ENCODE data around the gene MRPL53. TPM values are rescaled to one million over a fixed set of nuclear protein-coding genes. Genes with fewer than 3 reads are reported as not detected.

The MRPL53 gene
- total and polyA plus RNA-seq, 2 of the 13 experiments (the other 11 are each of a cell fraction or from before 2014, with no cell fraction given) = 34.3 to 51.9 TPM

DNA sequence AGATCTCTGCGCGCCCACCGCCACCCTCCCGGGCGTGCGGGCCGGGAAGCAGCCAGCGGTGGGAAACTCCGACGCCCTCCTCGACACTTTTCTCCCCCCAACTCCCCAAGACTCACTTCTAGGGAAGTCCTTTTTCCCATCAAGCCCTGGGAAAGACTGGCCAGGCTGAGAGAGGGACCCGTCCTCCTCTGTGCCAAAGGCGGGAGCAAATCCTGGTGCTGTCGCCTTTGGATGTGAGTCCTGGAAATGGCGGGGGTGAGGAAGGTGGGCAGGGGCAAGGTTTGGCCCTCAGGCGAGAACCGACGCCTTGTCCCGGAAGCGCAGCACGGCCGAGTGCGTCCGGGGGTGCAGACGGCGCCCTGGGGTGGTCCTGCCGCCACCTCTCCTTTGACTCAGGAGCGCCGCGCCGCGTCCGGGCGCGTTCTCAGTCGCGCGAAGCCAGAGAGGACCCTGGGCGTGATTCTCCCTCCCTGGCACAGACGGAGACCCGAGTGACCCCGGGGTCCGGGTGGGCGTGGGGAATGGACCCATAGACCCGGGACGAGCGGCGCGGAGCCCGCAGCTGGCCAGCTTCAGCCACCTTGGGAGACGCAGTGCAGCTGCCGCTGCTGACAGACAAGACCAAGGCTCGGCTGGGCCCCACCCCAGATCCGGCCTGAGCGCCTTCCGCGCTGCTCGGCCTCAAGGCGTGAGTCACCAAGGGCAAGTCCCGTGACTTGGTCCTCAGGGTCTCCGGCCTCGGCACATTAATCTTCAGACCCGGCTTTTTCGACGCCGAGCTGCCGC lies 30.4 kb upstream of the MRPL53 start (continued):
- TF ChIP-seq, protein P1, sequence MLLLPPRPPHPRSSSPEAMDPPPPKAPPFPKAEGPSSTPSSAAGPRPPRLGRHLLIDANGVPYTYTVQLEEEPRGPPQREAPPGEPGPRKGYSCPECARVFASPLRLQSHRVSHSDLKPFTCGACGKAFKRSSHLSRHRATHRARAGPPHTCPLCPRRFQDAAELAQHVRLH (CRISPR knock-in tag; IDR thresholded peaks at IDR 0.05; ENCODE audit: borderline replicate concordance, low read depth) = peak; percentile 59
- TF ChIP-seq, protein P2, sequence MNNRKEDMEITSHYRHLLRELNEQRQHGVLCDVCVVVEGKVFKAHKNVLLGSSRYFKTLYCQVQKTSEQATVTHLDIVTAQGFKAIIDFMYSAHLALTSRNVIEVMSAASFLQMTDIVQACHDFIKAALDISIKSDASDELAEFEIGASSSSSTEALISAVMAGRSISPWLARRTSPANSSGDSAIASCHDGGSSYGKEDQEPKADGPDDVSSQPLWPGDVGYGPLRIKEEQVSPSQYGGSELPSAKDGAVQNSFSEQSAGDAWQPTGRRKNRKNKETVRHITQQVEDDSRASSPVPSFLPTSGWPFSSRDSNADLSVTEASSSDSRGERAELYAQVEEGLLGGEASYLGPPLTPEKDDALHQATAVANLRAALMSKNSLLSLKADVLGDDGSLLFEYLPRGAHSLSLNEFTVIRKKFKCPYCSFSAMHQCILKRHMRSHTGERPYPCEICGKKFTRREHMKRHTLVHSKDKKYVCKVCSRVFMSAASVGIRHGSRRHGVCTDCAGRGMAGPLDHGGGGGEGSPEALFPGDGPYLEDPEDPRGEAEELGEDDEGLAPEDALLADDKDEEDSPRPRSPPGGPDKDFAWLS (CRISPR knock-in tag; IDR thresholded peaks at IDR 0.05; ENCODE audit: borderline replicate concordance) = no peak; the same call in 1 of the 2 replicates
- TF ChIP-seq, protein P3, sequence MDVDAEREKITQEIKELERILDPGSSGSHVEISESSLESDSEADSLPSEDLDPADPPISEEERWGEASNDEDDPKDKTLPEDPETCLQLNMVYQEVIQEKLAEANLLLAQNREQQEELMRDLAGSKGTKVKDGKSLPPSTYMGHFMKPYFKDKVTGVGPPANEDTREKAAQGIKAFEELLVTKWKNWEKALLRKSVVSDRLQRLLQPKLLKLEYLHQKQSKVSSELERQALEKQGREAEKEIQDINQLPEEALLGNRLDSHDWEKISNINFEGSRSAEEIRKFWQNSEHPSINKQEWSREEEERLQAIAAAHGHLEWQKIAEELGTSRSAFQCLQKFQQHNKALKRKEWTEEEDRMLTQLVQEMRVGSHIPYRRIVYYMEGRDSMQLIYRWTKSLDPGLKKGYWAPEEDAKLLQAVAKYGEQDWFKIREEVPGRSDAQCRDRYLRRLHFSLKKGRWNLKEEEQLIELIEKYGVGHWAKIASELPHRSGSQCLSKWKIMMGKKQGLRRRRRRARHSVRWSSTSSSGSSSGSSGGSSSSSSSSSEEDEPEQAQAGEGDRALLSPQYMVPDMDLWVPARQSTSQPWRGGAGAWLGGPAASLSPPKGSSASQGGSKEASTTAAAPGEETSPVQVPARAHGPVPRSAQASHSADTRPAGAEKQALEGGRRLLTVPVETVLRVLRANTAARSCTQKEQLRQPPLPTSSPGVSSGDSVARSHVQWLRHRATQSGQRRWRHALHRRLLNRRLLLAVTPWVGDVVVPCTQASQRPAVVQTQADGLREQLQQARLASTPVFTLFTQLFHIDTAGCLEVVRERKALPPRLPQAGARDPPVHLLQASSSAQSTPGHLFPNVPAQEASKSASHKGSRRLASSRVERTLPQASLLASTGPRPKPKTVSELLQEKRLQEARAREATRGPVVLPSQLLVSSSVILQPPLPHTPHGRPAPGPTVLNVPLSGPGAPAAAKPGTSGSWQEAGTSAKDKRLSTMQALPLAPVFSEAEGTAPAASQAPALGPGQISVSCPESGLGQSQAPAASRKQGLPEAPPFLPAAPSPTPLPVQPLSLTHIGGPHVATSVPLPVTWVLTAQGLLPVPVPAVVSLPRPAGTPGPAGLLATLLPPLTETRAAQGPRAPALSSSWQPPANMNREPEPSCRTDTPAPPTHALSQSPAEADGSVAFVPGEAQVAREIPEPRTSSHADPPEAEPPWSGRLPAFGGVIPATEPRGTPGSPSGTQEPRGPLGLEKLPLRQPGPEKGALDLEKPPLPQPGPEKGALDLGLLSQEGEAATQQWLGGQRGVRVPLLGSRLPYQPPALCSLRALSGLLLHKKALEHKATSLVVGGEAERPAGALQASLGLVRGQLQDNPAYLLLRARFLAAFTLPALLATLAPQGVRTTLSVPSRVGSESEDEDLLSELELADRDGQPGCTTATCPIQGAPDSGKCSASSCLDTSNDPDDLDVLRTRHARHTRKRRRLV (CRISPR knock-in tag; IDR thresholded peaks at IDR 0.05) = no peak
- peak; percentile 84 for TF ChIP-seq YEATS4 (CRISPR knock-in tag; IDR thresholded peaks at IDR 0.05; ENCODE audit: borderline replicate concordance)
- TF ChIP-seq U2AF1 (optimal IDR thresholded peaks at IDR 0.05; ENCODE audit: low read depth, low read length) = peak; percentile 99
- peak; percentile 22; the same call in 1 of the 2 replicates for TF ChIP-seq ZBTB20 (CRISPR knock-in tag; IDR thresholded peaks at IDR 0.05; ENCODE audit: borderline replicate concordance, low read depth)
- TF ChIP-seq PCBP1 (IDR thresholded peaks at IDR 0.05; ENCODE audit: borderline replicate concordance, low read depth, low read length) = no peak
- 0 out of 2 replicates have a peak, but pooled peaks have one; percentile 39 for TF ChIP-seq ZNF331 (CRISPR knock-in tag; IDR thresholded peaks at IDR 0.05)
- TF ChIP-seq, protein P4, sequence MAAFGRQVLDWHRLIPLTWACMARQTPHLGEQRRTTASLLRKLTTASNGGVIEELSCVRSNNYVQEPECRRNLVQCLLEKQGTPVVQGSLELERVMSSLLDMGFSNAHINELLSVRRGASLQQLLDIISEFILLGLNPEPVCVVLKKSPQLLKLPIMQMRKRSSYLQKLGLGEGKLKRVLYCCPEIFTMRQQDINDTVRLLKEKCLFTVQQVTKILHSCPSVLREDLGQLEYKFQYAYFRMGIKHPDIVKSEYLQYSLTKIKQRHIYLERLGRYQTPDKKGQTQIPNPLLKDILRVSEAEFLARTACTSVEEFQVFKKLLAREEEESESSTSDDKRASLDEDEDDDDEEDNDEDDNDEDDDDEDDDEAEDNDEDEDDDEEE (CRISPR knock-in tag; IDR thresholded peaks at IDR 0.05) = peak; percentile 95
- no peak for TF ChIP-seq ZNF12 (CRISPR knock-in tag; IDR thresholded peaks at IDR 0.05)
- TF ChIP-seq GZF1 (CRISPR knock-in tag; IDR thresholded peaks at IDR 0.05) = no peak; the same call in 1 of the 2 replicates
- TF ChIP-seq, protein P5, sequence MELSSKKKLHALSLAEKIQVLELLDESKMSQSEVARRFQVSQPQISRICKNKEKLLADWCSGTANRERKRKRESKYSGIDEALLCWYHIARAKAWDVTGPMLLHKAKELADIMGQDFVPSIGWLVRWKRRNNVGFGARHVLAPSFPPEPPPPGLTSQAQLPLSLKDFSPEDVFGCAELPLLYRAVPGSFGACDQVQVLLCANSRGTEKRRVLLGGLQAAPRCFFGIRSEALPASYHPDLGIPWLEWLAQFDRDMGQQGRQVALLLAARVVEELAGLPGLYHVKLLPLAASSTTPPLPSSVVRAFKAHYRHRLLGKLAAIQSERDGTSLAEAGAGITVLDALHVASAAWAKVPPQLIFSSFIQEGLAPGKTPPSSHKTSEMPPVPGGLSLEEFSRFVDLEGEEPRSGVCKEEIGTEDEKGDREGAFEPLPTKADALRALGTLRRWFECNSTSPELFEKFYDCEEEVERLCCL (CRISPR knock-in tag; IDR thresholded peaks at IDR 0.05; ENCODE audit: borderline replicate concordance) = peak; percentile 65; the same call in 1 of the 2 replicates
- peak; percentile 75; the same call in 1 of the 2 replicates for TF ChIP-seq ZNF451 (CRISPR knock-in tag; IDR thresholded peaks at IDR 0.05)
- no peak for TF ChIP-seq ZNF737 (CRISPR knock-in tag; IDR thresholded peaks at IDR 0.05; ENCODE audit: borderline replicate concordance)
- 0 out of 2 replicates have a peak, but pooled peaks have one; percentile 17 for TF ChIP-seq ZNF101 (CRISPR knock-in tag; IDR thresholded peaks at IDR 0.05; ENCODE audit: borderline replicate concordance, low read depth)
- TF ChIP-seq ZNF749 (CRISPR knock-in tag; IDR thresholded peaks at IDR 0.05; ENCODE audit: borderline replicate concordance) = peak; percentile 84

Data from HepG2 (cell line).